ENCODE results near the gene XRN1.

- no peak for TF ChIP-seq POLR2AphosphoS5 (IDR thresholded peaks at IDR 0.05; ENCODE audit: low read depth, low read length)
- TF ChIP-seq CTCF (IDR thresholded peaks at IDR 0.05; ENCODE audit: control extremely low read depth in 1 of 3, insufficient read depth in 1 of 3, low read depth in 1 of 3, low read length in 3 of 3), result no peak
- TF ChIP-seq RXRA (IDR thresholded peaks at IDR 0.05; ENCODE audit: insufficient read depth, low read depth, low read length), result no peak
These were observed 99.4 kb downstream of the XRN1 start for GRCh38 chr3:142348460-142348859.
